NCI-H1930 (cell line): ENCODE measurements around the gene UBA3.

Experiments
- DNase-seq, 2 experiments: peaks; one replicate each; lab custom pipeline; 2025; lab: John Stamatoyannopoulos, UW

The UBA3 gene

DNA sequence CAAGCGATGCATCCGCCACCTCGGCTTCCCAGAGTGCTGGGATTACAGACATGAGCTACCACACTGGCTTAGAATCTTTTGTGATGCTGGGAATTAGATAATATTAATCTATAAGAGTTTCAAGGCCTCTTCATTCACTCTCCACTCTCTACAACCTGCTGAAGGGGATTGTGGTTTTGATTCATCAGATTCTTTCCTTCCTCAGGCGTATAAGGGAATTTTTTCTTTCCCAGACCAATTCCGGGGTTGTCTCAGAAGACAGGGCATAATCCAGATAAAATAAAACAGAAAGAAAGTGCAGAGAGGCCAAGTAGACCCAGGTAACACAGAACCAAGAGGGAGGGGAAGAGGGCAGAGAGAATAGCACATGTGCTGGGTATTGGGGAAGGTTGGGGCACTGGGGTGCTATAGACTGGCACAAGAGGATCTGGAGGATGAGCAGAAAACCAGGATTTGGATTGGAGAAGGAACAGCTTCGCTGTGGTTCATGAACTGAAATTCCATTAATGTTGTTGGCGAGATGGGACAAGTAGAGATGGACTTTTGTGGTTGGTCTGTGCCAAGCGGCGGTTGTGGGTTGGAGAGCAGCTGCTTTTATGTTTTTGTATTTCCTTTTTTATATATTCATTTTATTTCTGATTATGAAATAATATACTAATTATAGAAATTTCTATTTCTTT, 17.4 kb upstream of the UBA3 start:
- DNase-seq: no peak

GRCh38 chr3:69096299-69096698, 16.1 kb upstream of the UBA3 start:
- no peak for DNase-seq

GRCh38 chr3:69095636-69096035, 15.5 kb upstream of the UBA3 start:
- no peak for DNase-seq

DNA sequence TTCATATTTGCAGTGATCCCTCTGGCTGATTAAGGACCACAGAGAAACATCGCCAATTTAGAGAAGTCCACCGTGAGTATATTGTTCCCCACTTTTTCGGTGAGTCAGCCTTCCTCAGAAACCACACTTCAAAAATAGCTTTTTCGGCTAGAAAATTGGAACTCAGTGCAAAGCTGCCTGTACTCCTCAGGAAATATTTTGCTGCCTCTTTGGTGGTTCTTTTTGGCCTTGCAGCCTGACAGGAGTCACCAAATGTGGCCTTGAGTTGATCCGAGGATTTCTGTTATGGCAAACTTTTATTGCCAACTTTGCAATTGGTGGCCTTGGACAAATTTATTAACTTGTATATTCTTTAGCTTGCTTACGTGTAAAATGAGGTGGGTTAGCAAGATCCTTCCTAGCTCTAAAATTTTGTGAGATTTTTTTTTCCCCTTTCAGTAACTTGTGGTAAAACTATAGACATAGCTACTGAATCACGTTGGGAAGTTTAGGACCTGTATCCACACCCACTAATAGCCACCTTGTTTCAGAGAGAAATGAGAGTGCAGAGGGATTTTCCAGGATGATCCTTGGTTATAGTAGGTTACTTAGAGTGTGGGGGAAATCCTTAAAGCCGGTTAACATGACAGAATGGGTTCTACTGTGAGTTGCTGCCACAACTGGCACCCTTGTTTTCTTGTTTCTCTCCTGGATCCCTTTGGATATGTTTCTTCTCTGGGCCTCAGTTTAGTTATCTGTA, 14.5 kb upstream of the UBA3 start:
- DNase-seq: no peak

DNA sequence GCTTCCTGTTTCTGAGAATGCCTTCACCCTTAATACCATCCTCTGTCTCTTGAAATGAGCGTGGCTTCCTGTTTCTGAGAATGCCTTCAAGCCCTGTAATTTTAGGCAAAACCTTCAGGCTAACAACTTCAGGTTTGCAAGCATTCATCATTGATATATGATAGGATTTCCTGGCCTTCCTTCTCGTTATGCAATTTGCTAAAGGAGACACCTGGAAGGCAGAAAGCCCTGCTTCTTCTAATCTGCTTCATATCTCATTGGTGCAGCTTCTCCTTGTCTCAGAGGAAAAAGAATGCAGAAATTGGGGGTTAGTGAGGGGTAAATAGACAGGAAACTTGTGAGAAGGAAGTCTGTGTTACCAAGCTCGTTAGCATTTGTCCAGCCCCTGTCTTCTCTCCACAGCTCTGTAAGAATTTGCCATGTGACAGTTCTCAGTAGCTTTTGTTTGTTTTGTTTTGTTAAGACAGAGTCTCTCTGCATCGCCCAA, 11.9 kb upstream of the UBA3 start:
- no peak for DNase-seq

DNA sequence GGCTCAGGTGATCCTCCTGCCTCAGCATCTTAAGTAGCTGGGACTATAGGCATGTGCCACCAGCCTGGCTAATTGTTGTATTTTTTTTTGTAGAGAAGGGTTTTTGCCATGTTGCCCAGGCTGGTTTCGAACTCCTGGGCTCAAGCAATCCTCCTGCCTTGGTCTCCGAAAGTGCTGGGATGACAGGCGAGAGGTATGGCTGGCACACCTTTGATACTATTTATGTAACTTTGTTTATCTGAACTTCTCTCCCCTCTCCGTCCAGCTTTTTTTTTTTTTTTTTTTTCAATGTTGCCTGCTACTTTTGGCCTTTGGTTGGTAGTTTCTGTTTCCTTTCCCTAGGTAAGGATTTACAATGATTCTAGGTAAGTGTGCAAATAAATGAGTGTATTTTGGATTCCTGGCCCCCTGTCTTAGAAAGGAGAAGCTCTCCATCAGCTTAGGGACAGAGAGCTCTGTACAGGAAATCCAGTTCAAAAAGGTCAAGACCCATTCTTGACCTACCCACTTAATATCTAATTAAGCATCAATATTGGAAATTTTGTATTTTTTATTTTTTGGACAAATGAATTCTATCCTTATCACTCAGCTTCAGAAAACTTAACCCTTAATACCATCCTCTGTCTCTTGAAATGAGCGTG, 11.3 kb upstream of the UBA3 start:
- no peak for DNase-seq

- no peak for DNase-seq
Observed at GRCh38 chr3:69090021-69090420, 9.9 kb upstream of the UBA3 start.

DNA sequence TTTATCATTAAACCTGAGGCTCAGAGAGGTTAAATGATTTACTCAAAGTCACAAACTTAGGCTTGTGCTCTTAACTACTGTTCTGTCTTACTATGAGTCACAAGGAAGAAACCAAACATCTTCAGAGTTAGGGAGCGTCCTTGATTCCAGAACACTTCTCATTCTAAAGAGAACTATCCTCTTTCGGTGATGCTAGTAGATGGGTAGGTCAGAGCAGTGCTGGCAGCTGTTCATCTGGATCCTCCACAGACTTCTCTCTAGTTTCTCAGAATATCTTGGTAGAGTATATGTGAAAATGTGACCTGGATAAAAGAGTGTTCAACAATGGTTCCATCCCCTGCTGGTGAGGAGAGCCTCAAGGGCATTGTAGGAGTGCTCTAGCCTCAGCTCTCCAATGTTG, 7.9 kb upstream of the UBA3 start:
- no peak for DNase-seq

GRCh38 chr3:69087030-69087791, 7.0 kb upstream of the UBA3 start:
- no peak for DNase-seq

DNA sequence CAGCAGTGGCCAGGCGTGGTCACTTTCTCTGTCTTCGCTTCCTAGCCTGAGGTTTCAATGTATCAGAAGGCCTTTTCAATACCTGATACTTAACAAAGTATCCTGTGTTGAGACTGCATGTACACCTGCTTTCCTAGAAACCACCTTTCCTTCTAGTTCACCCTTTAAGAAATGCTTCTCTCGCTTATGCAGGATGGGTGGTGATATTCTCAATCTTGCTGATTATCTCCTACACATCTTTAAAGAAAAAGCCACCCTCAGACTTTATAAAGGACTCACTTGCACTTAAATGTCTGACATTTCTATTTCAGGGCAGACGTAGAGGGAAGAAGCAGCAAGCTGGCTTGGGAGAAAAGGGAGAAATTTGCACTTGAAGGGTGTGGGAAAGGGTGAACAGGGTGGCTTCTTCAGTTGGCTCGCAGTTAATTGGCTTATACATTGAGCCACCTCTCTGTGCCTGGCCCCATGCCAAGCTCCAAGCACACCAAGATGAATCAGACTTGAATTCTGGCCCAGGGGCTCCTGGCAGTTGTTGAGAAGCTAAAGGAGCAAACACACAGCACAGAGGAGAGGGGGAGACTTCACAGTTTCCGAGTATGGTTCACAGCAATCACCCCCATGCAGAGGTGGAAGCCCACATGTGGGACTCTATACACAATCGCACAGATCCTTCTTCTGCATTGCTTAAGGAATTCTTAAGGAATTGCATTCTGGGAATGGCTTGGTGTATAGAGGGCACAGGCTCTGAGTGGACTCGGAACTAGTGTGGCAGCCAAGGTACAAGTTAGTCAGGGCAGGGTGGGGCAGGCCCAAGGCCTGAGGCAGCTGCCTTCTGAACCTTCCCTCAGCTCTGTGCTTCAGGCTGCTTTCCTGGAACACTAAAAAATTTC, 5.9 kb upstream of the UBA3 start:
- no peak for DNase-seq

DNA sequence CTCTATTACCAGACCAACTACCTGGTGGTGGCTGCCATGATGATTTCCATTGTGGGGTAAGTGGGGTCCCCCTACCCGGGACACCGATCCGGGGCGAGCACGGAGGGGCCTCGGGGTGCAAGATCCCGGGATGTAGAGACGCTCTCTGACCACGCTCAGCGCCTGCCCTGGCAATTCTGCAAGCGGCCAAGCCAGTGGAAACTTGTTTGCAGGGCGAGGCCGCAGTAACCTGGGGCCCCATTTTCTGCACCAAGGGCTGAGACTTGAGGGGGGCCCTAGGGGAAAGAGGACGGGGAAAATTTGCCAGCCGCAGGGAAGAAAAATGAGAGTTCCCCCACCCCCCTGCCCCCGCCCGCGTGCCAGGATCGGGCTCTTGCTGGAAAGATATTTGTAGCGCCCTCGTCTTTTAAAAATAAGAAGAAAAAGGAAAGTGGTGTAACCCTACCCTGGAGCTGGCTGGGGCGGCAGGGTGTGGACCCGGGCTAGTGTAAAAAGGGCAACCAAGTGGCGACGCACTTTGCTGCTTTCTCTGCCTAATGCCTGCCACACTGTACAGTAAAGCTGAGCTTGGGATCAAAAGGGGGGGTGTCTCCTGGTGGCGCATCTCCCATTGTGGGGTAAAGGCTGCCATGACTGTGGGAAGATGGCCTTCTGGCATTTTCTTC, 5.1 kb upstream of the UBA3 start:
- no peak for DNase-seq

- peak; percentile 44 to 52 for DNase-seq
Observed at GRCh38 chr3:69084326-69085167, 4.4 kb upstream of the UBA3 start, which contains the start of gene ARL6IP5. TSS of gene ARL6IP5 (plus strand) at chr3:69084937. CDS start at chr3:69085048, 111 bp downstream.

DNA sequence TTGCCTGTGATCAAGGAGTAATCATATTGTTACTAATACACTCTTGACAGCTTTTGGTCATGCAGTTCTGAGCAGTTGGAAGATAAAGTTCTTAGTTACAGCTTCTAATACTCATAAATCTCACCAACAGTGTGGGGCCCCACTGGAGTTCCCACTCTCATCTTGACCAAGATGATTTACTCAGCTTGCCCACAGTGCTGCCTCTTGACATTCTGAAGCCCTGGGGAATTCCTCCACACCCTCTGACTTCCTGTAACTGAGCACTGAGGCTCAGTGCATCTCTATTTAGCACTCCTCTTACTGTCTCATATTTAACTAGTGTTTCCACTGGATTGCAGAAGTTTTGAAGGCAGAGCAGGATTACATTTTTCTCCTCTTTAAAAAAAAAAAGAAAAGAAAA, 2.6 kb upstream of the UBA3 start:
- DNase-seq: no peak

- DNase-seq: no peak
Observed at GRCh38 chr3:69082361-69082760, 2.2 kb upstream of the UBA3 start.

DNA sequence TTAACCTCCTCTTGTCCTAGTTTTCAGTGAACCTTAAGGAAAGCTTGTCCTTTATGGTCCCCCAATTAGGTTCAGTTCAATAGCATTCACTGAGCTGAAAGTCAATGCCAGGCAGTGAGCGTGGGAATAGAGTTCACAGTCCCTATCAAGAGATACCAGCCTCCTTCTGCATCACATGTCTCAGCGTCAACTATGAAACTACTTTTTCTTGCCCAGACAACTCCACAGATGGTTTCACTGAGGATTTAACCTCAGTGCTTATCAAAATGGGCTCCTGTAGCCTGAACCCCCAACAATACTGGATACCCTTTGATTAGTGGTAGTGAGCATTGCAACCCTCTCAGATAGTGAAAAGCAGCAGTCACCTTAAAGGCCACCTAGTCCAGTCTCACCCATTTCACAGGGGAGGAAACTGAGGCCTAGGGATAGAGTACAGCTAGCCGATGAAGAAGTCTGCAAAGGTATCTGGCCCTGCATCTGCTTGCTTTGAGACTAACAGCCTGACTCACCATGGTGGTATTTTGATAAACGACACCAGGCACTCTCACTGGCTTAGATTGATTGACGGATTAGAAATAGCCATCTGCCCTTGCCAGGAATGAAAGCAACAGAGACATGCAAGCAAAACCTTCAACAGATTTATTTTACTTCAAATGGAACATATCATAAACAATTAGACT, 1.6 kb upstream of the UBA3 start:
- no peak for DNase-seq

GRCh38 chr3:69079269-69080159, 651 bp downstream of the UBA3 start:
- no peak for DNase-seq

- no peak for DNase-seq
Observed at GRCh38 chr3:69072928-69073327, 7.2 kb downstream of the UBA3 start.

- DNase-seq: no peak
Observed at GRCh38 chr3:69066121-69066520, 14.0 kb downstream of the UBA3 start.
